ENCODE results near the gene C1orf35.

- TF ChIP-seq CHD1 (IDR thresholded peaks at IDR 0.05; ENCODE audit: low read depth, low read length) = no peak
- TF ChIP-seq RAD21 (IDR thresholded peaks at IDR 0.05; ENCODE audit: low read length) = no peak
- TF ChIP-seq, protein P1, sequence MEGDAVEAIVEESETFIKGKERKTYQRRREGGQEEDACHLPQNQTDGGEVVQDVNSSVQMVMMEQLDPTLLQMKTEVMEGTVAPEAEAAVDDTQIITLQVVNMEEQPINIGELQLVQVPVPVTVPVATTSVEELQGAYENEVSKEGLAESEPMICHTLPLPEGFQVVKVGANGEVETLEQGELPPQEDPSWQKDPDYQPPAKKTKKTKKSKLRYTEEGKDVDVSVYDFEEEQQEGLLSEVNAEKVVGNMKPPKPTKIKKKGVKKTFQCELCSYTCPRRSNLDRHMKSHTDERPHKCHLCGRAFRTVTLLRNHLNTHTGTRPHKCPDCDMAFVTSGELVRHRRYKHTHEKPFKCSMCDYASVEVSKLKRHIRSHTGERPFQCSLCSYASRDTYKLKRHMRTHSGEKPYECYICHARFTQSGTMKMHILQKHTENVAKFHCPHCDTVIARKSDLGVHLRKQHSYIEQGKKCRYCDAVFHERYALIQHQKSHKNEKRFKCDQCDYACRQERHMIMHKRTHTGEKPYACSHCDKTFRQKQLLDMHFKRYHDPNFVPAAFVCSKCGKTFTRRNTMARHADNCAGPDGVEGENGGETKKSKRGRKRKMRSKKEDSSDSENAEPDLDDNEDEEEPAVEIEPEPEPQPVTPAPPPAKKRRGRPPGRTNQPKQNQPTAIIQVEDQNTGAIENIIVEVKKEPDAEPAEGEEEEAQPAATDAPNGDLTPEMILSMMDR (conservative IDR thresholded peaks at IDR 0.05; ENCODE audit: low read depth, low read length) = no peak
- TF ChIP-seq SMC3 (IDR thresholded peaks at IDR 0.05; ENCODE audit: low read depth, low read length) = no peak
- no peak for TF ChIP-seq CEBPB (IDR thresholded peaks at IDR 0.05; ENCODE audit: low read depth, low read length)
- TF ChIP-seq USF2 (IDR thresholded peaks at IDR 0.05; ENCODE audit: low read depth, low read length) = no peak
- no peak for TF ChIP-seq FOS (IDR thresholded peaks at IDR 0.05; ENCODE audit: low read depth, low read length)
- no peak for TF ChIP-seq POLR2A (IDR thresholded peaks at IDR 0.05; ENCODE audit: low read depth, low read length)
- no peak for TF ChIP-seq MAFK (IDR thresholded peaks at IDR 0.05; ENCODE audit: low read depth, low read length)
- no peak for TF ChIP-seq RCOR1 (IDR thresholded peaks at IDR 0.05; ENCODE audit: insufficient replicate concordance, low read length)
- TF ChIP-seq, protein P2, sequence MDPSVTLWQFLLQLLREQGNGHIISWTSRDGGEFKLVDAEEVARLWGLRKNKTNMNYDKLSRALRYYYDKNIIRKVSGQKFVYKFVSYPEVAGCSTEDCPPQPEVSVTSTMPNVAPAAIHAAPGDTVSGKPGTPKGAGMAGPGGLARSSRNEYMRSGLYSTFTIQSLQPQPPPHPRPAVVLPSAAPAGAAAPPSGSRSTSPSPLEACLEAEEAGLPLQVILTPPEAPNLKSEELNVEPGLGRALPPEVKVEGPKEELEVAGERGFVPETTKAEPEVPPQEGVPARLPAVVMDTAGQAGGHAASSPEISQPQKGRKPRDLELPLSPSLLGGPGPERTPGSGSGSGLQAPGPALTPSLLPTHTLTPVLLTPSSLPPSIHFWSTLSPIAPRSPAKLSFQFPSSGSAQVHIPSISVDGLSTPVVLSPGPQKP (IDR thresholded peaks at IDR 0.05; ENCODE audit: borderline replicate concordance, low read depth, low read length) = no peak
Measured at GRCh38 chr1:228076796-228077430, 26.2 kb downstream of the C1orf35 start.

Data from IMR-90 (cell line).